HG03457 (cell line): Measurements from ENCODE around the gene PPP1R16B.
"Not testable (repeated sequence)": the region's sequence is repeated elsewhere in the genome, so short reads cannot be mapped to it uniquely, and the experiment has no call there.

Experiments
- ATAC-seq: cut with Tn5 transposase; IDR thresholded peaks from one replicate; pipeline ENCODE4 v1.9.1; 2021; ENCODE audit warnings: moderate number of reproducible peaks; ENCODE audit not compliant: unreplicated experiment

The PPP1R16B gene

GRCh38 chr20:38791291-38791690 is 14.2 kb upstream of the PPP1R16B start:
- no peak for ATAC-seq

GRCh38 chr20:38791940-38792339 is 13.6 kb upstream of the PPP1R16B start:
- no peak for ATAC-seq

- ATAC-seq: not testable (repeated sequence)
Observed at GRCh38 chr20:38794057-38794456, 11.4 kb upstream of the PPP1R16B start.

GRCh38 chr20:38798266-38798665 is 7.2 kb upstream of the PPP1R16B start:
- no peak for ATAC-seq

- no peak for ATAC-seq
Observed at GRCh38 chr20:38799203-38799602, 6.3 kb upstream of the PPP1R16B start.

- ATAC-seq: no peak
Observed at GRCh38 chr20:38800882-38801281, 4.6 kb upstream of the PPP1R16B start.

- ATAC-seq: no peak
Observed at GRCh38 chr20:38804221-38804620, 1.3 kb upstream of the PPP1R16B start.

GRCh38 chr20:38804682-38805501 is 605 bp upstream of the PPP1R16B start:
- ATAC-seq: no peak

- ATAC-seq: no peak
Observed at GRCh38 chr20:38805958-38806854, 709 bp downstream of the PPP1R16B start.

GRCh38 chr20:38806855-38807655 is 1.6 kb downstream of the PPP1R16B start:
- ATAC-seq: no peak

- no peak for ATAC-seq
Observed at GRCh38 chr20:38809942-38810341, 4.4 kb downstream of the PPP1R16B start.

GRCh38 chr20:38810926-38811630 is 5.6 kb downstream of the PPP1R16B start:
- no peak for ATAC-seq

GRCh38 chr20:38811769-38812168 is 6.3 kb downstream of the PPP1R16B start:
- ATAC-seq: no peak

GRCh38 chr20:38812182-38812581 is 6.7 kb downstream of the PPP1R16B start:
- no peak for ATAC-seq

- ATAC-seq: no peak
Observed at GRCh38 chr20:38812709-38813573, 7.4 kb downstream of the PPP1R16B start.

- not testable (repeated sequence) for ATAC-seq
Observed at GRCh38 chr20:38813574-38813962, 8.1 kb downstream of the PPP1R16B start.

GRCh38 chr20:38815446-38815845 is 9.9 kb downstream of the PPP1R16B start:
- no peak for ATAC-seq

GRCh38 chr20:38818113-38819065 is 12.9 kb downstream of the PPP1R16B start:
- ATAC-seq: no peak

- ATAC-seq: no peak
Observed at GRCh38 chr20:38825571-38825900, 20.0 kb downstream of the PPP1R16B start.
